Uterine smooth muscle cell (primary cell): ENCODE measurements around the gene DYNC2H1. TPM values are rescaled to one million over a fixed set of nuclear protein-coding genes. Genes with fewer than 3 reads are reported as not detected.

ENCODE experiments used
- total RNA-seq: library from RNA; depleted of rRNA; stranded (reverse); fragments of >200 nt; gene quantifications from 2 replicates; pipeline ENCODE4 v1.2.3, GENCODE V29; 2014

The DYNC2H1 gene
- 69.8 and 91.6 TPM in 2 replicates for total RNA-seq

DNA sequence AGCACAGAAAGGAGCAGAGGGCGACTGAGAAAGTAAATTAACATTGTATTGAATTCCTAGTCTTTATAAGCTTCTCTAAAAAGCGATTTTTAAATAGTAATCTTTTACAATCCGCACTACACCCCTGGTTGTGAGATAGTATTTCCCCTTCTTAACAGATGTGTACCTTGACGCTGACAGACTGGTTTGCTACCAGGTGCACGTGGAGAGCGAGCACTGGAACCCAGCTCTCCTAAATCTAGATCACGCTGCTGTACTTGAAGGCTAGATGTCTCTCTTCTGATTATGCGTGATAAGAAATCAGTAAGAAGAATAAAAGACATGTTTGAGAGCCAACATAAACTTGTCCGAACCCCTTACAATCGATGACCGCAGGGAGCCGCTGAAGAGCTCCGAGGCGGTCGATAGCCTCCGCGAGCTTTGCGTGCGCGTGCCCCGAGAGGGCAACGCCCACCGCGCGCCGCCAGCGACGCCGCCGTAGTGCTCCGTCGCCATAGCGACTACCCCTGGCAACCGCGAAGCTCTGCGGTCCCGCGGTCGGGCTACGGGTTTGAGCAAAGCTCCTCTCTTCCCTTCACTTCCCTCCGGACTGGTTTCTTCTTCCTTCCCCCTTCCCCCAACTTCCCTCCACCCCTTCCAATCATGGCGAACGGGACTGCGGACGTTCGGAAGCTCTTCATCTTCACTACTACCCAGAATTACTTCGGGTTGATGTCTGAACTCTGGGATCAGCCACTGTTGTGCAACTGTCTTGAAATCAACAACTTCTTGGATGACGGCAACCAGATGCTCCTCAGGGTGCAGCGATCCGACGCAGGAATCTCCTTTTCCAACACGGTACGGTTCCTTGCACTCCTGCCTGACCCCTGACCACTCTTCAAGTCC lies at the start of gene DYNC2H1:
DYNC2H1 (plus strand) TSS at position 494 of the 885 bp plus-strand sequence; CDS start at position 643, 149 bp downstream.

DNA sequence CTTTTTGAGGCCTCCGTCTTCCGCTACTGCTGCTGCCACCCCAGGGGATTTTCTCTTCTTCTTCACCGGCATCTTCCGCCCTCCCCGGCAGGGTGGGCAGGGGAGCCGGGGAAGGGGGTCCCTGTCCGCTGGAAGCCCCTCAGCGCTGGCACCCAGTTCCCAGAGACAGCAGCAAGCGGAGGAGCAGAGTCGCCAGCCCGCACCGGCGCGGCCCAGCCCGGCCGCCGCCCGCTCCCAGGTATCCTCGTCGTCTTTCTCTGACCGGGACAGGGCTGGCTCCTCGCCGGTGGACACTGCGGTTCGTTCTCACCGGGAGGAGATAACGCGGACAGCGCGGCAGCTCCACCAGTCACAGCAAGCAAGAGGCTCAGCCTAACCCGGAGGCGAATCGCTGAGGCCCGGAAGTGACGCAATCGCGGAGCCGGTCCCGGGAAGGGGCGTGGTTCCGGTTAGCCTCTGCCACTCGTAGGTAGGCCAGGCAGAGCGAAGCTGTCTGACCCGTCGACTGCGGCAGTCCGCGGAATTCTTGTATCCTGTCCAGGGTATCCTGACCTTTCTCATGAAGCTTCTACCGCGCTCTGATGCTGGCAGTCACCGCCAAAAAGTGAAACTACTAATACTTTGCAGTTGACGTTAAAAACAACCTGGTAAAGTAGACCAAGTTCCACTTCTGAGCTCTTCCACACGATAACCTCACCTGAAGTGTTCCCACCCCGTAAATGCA lies 17.3 kb upstream of the DYNC2H1 start, which contains the start of gene DCUN1D5:
DCUN1D5 (minus strand) TSS at position 360 of the 724 bp plus-strand sequence; CDS start at position 72, 288 bp downstream.

Other genes starting within 250 kb of the DYNC2H1 start
- gene MMP12, start 234.4 kb upstream of the DYNC2H1 start, total RNA-seq = 0.11 TPM in 1 of 2 replicates, not detected in the other
- gene MMP13, start 153.7 kb upstream of the DYNC2H1 start, total RNA-seq = 0.11 TPM in 1 of 2 replicates, not detected in the other
- 69.1 and 75.0 TPM in 2 replicates for gene DCUN1D5, start 17.3 kb upstream of the DYNC2H1 start, total RNA-seq